GM12874 (cell line): Measurements from ENCODE around the gene TECPR2.

Experiments used
- CTCF ChIP-seq: IDR thresholded peaks from 2 replicates; pipeline ENCODE4 v1.5.1; 2011; ENCODE audit warnings: low read depth, mild to moderate bottlenecking, control low read depth, low read length, moderate library complexity; ENCODE audit not compliant: insufficient read depth

Gene TECPR2

GRCh38 chr14:102323102-102323501 lies 39.6 kb upstream of the TECPR2 start:
- TF ChIP-seq CTCF: peak; percentile 66

GRCh38 chr14:102325791-102326345 lies 36.9 kb upstream of the TECPR2 start:
- TF ChIP-seq CTCF: no peak

GRCh38 chr14:102326583-102326982 lies 36.2 kb upstream of the TECPR2 start:
- no peak for TF ChIP-seq CTCF

GRCh38 chr14:102330806-102331205 lies 31.9 kb upstream of the TECPR2 start:
- TF ChIP-seq CTCF: no peak

- TF ChIP-seq CTCF: no peak
Measured at GRCh38 chr14:102333390-102333789, 29.4 kb upstream of the TECPR2 start.

GRCh38 chr14:102333795-102334705 lies 28.7 kb upstream of the TECPR2 start:
- no peak for TF ChIP-seq CTCF

- TF ChIP-seq CTCF: no peak
Measured at GRCh38 chr14:102335163-102335562, 27.6 kb upstream of the TECPR2 start.
